Muscle of back (tissue), 11 donors: ENCODE data around the gene HHIPL1. TPM values are rescaled to one million over a fixed set of nuclear protein-coding genes. Genes with fewer than 3 reads are reported as not detected.

Experiments used
- DNase-seq, 3 donors: peaks; one replicate each; pipeline versions ENCODE4 v3.0.0 to v3.0.0-alpha.2; 2013
- polyA plus RNA-seq, 10 donors: library from polyadenylated mRNA; unstranded; fragments of 120-200 nt; gene quantifications; one replicate each; pipeline ENCODE4 v1.2.1, GENCODE V29; 2013; ENCODE audit not compliant: insufficient read length in 10 of 10

HHIPL1 gene
- polyA plus RNA-seq, 10 donors, result 1.1 to 2.6 (median 1.9) TPM

DNA sequence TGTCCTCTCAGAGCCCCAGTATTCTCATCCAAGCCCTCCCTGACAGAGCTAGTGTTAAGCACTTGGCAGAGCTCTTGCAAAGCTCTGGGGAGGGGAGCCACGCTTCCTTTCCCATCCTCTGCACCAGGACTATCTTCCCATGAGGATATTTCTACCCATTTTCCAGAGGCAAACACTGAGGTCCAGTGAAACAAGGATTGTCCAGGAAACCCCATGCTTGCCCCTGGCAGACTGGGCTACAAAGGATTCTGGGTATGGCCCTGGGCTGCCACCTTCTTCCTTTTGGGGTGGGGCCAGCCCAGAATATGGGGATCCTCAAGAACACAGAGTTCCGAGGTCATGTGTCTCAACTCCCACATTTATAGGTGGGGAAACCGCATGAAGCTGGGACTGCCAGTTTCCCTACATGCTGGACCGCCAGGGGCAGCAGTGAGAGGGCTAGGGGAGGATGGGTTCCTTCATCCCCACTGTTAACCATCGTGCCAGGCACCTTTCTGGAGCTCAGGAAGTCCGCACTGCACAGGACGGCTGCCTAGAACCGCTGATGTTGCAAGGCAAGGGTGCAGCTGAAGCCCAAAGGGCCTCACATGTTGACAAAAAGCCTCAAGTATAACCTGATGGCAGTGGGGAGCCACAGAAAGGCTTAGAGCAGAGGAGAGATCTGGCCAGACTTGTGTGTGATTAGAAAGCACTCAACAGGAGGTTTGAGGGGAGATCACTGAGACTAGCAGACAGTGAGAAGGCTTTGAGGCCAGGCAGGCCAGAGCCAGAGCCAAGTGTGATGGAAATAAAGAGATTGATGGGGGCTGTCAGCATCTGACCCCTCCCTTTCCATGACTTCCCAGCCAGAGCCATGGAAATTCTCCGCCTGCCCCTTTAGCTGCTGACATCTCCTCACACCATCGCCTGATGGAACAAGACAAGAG is 35.4 kb upstream of the HHIPL1 start:
- DNase-seq, result no peak

DNA sequence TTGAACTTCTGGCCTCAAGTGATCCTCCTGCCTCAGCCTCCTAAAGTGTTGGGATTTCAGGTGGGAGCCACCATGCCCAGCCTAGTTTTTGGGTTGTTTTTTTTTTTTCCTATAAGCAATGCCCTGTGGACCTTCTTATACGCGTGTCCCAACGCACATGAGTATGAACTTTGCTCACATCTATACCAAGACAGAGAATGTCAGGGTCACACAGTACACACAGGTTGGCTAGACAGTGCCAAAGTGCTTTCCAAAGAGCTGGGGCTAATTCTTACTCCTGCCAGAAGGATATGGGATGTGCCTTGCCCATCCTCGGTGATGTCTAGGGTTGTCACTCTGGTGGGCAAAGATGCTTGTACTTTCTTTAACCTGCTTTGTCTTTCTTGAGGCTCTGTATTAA is 33.3 kb upstream of the HHIPL1 start:
- no peak for DNase-seq

- DNase-seq, result no peak
These were observed 32.7 kb upstream of the HHIPL1 start for GRCh38 chr14:99612071-99612737.

DNA sequence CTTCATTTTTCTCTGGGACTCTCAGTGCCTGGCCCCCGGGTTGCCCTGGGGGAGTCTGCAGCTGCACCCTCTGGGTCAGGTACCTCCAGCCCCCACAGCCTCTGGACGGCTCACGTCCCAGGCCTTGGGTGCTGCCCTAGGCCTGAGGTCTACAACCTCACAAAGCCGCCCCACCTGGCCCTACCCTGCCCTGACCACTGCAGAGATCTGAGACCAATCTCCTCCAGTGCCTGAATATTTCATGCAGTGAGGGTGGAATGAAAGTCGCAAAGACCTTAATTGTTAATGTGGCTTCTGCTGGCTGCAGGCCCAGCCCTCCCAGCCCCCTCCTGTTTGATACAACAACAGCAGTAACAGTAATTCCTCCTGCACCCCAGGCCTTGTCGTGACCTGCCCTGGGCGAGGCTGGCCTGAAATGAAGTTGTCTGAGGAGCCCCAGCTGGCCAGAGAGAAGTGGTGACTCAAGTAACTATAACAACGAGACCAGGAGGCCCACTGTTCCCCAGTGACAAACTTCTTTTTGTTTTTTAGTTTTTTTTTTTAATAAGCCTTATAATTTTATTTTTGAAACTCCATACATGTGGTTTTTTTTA is 32.1 kb upstream of the HHIPL1 start:
- DNase-seq, result no peak

- DNase-seq, result peak in 1 of 3 donors; percentile 40
These were observed 29.3 kb upstream of the HHIPL1 start for GRCh38 chr14:99615497-99616157.

- no peak for DNase-seq
These were observed 27.8 kb upstream of the HHIPL1 start for GRCh38 chr14:99616832-99617800.

- peak in 2 of 3 donors; percentile 43 to 67 for DNase-seq
These were observed 24.8 kb upstream of the HHIPL1 start for GRCh38 chr14:99619835-99620834.

DNA sequence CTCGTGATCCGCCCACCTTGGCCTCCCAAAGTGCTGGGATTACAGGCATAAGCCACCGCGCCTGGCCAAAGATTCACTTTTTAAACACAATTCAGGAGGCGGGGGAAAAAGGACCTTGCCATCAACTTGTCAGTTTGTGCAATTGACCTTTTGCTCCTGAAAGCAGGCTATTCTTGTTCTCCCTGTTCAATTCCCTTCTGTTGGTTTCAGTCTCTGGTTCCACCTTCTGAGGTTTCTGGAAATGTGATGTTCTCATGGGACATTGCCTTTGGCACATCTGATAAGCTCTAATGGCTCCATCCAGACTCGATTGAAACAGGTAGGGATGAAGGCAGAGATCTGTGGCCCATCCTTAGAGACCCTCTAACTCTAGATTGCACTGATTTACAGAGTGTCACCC is 23.0 kb upstream of the HHIPL1 start:
- DNase-seq, result no peak

DNA sequence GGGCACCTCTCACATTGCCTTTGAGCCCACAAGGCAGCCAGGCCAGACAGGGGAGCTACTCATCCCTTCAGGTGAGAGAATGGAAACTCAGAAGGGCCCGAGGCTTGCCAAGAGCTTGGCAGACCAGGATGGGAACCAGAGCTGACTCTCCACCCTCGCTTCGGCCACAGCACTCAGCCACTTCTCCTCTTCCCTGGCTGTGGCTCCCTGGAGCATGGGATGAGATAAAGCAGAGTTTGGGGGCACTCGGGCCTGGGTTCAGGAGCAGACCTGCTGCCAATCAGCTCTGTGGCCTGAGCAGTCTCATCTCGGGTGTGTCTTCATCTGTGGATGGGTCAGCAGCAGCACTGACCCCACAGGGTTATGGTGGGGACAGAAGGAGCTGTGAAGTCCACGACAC is 20.9 kb upstream of the HHIPL1 start:
- no peak for DNase-seq

- DNase-seq, result no peak
These were observed 20.0 kb upstream of the HHIPL1 start for GRCh38 chr14:99624971-99625370.

- DNase-seq, result no peak
These were observed 19.5 kb upstream of the HHIPL1 start for GRCh38 chr14:99625476-99625875.

DNA sequence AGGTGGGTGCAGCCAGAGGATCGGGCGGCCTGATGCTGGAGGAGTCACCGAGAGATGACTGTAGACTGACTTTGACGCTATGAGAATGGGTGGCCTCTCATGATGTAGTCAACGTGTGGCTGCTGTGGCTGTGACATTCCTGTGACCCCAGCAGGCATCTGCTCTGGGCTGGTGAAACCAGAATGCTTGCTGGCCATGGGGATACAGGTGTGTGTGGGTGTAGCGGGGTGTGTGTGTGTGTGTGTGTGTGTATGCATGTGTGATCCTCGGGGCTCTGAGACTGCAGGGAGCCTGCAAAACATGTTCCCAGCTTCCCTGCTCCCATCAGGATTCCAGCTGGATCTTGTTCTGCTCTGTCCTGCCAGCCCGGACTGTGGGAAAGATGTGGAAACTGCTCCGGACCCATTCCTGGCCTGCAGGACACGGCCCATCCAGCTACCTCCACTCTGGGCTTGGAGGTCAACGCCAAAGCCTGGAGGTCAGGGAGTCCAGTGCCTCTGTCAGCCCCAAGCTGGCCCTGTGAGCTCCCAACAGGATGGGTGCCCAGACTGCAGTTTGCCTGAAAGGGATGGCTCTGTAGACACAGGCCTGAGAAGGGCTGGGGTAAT is 18.8 kb upstream of the HHIPL1 start:
- DNase-seq, result no peak

GRCh38 chr14:99627100-99627499 is 17.8 kb upstream of the HHIPL1 start:
- DNase-seq, result no peak

- DNase-seq, result no peak
These were observed 17.2 kb upstream of the HHIPL1 start for GRCh38 chr14:99627510-99628381.

DNA sequence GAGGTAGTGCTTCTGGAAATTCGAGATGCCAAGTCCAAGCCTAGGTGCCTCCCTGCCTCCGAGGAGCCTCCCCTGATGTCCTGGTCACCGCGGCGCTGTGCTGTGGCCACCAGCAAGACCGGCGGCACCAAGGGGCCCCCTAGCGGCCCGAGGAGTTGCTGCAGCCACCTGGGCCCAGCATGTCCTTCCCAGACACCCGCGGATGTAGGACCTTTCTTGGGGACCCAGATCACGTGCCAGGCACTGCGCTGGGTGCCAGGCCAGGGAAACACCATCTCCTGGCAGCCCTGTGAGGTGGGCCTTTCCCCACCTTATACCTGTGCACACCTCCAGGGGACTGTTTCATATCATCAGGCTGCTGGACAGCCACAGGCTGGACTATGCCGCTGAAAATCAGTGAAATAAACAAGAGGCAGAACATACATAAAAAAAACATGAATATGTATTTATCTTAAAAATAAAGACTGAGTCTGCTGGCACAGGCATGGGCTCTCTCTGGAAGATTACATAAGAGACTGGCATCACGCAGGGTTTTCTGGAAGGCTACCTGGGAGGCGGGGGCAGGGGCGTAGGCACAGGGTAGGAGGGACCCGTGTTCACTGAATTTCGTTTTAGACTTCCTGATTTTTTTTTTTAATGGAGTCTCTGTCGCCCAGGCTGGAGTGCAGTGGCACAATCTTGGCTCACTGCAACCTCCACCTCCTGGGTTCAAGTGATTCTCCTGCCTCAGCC is 15.9 kb upstream of the HHIPL1 start:
- peak; percentile 46 to 82 (median 68) for DNase-seq

GRCh38 chr14:99630202-99630601 is 14.7 kb upstream of the HHIPL1 start:
- DNase-seq, result no peak

- no peak for DNase-seq
These were observed 12.4 kb upstream of the HHIPL1 start for GRCh38 chr14:99632410-99633035.
